Hypothalamus (tissue), 51 donors: Measurements from ENCODE around the gene GET4.
"Not testable (repeated sequence)": the region's sequence is repeated elsewhere in the genome, so short reads cannot be mapped to it uniquely, and the experiment has no call there.

Experiments used
- DNase-seq, 51 donors: peaks; one replicate each; lab custom pipeline; 2025; lab: John Stamatoyannopoulos, UW

The GET4 gene

DNA sequence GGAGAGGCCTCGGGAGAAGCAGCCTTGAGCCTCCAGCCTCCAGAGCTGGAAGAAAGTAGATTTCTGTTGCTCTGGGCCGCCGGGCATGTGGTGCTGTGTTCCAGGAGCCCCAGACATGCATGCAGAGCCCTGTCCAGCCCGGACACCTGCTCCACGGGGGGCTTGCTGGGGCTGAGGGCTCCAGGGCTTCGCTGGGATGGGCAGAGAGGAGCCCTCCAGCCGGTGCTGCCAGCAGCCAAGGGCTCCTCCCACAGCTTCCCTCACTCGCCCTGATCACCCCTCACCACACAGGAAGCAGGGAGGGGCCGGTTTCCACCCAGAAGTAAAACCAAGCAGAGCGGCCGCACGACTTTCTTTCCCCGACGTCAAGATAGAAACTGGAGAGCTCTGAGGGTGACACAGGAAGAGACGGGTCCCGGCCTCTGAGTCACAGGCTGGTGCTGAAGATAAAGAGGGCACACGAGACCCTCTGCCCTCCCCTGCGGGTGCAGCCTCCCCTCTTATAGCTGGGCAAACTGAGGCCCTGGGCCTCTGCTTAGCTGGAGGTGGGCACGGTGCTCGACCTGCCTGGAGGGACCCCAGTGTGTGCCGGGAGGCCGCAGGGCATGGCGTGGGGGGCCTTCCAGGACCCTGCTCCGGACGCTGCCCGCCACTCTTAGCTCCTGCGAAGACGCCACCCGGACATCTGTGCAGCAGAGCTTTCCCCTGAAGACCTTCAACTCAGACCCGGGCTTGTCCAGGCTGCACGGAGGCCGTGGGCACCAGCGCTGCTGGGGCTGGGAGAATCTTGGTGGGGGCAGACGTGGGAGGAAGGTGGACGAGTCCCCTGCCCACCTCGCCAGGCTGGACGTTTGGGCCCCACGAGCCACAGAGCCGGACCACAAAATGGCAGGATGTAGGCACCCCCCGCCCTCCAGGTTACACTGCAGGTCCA lies 47.0 kb downstream of the GET4 start:
- DNase-seq = peak in 8 of 51 donors; percentile 17 to 47 (median 30)

DNA sequence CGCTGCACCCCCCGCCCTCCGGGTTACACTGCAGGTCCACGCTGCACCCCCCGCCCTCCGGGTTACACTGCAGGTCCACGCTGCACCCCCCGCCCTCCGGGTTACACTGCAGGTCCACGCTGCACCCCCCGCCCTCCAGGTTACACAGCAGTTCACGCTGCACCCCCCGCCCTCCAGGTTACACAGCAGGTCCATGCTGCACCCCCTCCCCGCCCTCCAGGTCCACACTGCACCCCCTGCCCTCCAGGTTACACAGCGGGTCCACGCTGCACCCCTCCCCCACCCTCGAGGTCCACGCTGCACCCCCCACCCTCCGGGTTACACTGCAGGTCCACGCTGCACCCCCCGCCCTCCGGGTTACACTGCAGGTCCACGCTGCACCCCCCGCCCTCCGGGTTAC lies 47.7 kb downstream of the GET4 start:
- DNase-seq = not testable (repeated sequence)

DNA sequence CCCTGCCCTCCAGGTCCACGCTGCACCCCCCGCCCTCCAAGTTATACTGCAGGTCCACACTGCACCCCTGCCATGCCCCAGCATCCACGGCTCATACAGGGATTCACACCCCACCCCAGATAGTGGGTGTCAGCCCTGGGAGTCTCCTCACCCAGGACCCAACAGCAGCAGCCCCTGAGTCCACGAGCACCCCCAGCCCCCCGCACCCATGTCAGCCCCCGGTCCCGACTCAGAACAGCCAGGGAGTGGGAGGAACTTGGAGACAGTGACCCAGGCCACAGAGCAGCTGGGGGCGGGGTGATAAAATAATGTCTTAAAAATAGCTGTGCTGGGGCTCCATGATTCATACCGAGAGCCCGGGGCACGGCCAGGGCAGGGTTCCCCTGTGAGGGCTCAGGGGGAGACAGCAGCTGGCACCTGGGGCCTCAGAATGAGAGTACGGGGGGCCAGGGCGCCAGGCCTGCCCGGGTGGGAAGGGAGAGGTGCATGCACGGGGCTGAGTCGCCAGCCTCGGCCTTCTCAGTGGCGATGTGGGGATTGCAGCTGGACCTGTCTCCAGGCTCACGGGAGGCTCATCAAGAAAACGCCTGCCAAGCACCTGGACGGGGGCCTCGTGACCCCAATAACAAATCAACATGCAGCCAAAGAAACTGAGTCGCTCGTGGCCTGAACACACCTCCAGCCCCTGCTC lies 48.3 kb downstream of the GET4 start:
- no peak for DNase-seq

DNA sequence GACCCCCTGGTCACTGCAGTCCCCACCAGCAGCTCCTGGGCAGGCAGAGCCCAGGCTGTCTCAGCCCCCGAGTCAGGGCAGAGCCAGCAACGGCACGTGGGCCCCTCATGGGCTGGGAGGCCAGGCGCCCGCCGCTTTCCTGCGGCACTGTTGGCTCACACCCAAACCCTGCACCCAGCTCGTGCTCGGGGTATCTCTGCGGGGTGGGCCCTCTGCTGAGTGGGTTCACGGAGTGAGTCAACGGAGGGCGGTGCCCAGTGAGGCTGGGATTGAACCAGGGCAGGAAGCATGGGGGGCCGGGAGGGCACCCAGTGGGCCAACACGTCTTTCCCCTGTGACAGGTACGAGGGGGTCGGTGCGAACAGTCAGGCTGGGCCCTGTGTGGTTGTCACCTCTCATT lies 49.2 kb downstream of the GET4 start:
- peak in 8 of 51 donors; percentile 24 to 59 (median 44) for DNase-seq

DNA sequence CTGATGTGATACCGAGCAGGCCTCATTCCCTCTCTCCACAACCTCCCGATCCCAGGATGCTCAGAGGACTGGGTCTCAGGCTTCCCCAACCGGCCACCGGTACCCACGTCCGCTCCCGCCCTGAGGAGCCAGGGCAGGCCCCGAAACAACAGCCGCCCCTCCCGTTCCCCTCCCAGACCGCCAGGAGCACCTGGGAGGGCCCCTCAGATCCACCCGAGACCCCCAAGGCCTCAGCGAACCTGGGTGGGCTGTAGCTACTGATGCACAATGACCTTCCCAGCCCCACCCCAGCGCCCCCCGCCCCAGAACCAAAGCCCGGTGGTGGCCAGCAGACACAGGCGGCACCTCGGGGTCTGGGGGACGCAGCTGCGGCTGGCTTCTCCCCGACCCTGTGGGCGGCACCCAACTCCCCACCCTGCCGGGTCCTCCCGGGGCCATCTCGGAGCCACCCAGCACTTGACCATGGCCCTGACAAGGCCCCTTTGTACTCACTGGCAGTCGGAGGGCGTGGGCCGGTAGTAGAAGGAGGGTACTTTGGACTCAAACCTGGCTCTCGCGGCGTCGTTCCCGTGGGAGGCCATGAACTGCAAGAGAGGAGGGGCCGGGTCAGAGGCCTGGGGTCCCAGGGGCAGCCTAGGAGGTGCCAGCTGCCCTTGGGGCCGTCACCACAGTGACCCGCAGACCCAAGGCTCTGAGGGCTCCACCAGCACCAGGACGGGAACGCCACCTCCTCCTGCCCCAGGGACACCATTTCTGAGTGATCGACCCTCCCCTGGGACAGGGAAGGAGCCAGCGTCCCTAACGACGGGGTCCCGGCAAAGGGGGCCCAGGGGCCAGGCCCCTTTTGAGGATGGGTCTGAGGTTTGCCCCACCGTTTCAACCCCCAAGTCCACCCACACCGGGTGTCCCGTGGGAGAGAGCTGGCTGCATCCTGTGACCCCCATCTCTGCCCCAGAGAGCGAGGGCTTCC lies 50.0 kb downstream of the GET4 start:
- peak in 29 of 51 donors; percentile 13 to 79 (median 55) for DNase-seq

DNA sequence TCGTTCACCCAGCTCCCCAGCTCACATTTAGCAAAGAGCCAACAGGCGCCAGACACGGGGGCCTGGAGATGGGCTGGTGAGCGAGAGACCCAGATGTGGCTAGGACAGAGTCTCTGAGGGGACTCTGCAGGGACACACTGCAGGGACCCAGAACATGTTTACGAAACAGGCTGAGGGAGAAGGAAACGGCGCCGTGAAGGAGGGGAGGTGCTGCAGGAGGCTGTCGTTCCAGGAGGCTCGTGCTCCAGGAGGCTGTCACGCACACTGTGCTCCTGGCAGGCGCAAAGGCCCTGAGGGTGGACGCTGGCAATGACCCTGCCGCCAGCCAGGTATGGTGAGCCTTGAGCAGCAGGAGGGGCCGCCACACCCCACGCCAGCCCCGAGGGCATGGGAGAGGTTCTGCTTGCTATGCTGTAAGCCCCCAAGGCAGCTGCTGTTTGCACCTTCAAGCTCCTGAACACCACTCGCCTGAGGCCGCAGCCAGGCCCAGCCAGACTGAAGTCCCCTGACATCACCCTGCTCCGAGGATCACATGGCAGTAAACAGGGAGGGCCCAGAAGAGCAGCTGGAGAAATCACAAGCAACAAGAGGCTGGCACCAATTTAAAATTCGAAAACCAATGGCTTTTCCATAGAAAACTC lies 50.8 kb downstream of the GET4 start:
- DNase-seq = peak in 36 of 51 donors; percentile 13 to 83 (median 54)

DNA sequence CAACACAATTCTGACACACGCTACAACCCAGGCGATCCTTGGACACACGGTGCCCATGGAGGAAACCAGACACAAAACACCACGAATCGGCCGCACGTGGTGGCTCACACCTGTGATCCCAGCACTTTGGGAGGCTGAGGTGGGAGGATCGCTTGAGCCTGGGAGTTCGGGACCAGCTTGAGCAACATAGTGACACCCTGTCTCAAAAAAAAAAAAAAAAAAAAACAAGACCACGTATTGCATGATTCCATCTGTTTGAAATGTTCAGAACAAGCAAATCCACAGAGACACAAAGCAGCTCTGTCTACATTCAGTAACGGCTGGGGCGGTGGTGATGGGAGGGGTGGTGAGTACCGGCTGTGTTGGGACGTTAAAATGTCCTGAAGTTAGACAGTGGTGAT lies 53.0 kb downstream of the GET4 start:
- peak in 21 of 51 donors; percentile 16 to 73 (median 44) for DNase-seq

DNA sequence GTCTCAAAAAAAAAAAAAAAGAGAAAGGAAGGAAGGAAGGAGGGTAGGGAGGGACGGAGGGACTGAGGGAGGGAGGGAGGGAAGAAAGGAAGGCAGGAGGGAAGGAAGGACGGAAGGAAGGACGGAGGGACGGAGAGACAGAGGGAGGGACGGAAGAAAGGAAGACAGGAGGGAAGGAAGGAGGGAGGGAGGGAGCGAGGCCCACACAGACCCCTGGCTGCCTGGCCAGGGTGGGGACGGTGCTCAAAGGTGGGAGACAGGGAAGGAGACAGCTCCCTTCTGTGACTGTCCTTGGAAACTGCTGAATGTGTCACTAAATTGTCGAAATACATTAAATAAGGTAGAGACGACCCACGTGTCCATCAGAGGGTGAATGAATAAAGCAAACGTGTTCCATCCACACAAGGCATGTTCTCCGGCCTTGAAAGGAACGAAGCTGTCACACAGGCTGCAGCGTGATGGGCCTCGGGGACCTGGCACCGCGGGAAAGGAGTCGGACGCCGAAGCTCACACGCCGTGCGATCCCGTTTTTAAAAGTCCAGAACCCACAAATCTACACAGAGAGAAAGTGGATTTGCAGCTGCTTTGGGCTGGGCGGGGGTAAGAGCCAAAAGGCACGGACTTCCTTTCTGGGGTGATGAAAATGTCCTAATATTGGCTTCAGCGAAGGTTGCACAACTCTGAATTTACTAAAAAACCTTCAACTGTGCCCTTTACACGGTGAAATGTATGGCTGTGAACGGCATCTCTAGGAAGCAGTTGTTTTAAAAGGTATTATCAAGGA lies 54.8 kb downstream of the GET4 start:
- DNase-seq = no peak

DNA sequence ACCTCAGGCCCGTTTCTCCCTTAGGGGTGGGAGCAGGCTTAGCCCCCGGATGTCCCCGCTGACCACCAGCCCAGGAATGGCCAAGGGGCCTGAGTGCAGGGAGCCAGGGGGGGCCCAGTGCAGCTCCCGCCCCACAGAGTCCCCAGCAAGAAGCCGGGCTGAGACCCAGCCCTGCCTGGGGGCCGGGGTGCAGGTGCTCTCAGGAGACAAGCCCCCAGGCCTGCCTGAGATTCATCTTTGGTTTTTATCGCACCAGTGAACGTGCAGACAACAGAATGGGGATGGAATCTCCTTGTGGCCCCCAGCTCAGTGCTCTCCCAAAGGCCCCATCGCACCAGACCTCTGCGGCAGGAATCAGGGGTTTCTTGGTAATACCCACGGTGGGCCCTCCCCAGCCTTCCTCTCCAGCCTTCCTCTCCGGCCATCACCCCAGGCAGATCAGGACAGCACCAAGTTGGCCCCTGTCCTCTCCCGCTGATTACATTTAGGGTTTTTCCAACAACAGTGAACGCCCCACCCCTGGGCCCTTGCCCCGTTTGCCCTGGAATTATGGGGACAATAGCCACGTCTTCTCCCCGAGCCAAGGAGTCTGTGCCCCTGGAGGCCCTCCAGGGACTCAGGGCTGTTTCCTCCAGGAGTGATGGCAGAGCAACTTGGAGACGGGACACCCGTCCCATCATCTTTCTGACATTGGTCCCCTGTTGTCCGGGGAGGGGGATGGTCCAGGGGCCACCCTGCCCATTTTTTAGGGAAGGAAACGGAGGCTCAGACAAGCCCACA lies 55.7 kb downstream of the GET4 start:
- no peak for DNase-seq

DNA sequence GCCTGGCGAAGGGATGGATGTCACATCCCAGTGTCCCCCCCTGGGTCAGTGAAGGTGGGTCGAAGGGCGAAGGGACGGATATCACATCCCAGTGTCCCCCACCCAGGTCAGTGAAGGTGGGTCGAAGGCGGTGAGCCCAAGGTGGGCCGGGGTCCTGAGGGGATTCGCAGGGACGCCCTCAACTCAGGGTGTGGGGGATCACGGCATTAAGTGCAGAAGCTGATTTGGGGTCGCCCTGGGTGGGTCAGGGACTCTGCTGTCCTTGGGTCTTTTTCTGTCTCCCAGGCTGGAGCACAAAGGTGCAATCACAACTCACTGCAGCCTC lies 56.3 kb downstream of the GET4 start:
- no peak for DNase-seq

DNA sequence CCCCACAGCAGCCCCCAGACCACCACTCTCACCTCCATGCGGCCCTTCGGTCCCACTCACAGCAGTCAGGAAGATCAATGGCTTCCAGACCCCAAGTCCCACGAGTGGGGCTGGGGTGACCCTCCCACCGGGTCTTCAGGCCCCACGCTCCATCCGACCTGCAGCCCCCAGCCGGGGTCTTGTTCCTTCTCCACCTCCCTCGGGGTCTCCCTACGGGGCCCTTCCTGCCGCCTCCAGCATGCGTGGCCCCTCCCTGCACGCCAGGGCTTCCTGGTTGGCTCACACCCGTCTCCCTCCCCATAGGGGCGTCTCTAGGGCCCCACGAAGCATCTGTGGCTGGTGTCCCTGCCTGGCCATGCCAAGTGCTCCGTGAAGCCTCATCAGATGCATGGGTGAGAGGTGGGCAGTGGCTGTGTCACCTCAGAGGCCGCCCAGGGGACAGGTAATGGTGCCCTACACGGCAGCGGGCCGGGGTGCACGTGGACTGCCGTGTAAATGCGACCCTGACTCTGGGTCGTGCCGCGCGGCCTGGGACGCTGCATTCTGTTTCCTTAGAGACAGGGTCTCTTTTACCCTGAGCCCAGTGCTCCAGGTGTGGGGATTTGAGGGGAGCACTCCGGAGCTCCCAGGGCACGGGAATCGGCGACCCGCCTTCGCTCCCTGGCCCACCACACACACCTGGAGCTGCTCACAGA lies 58.3 kb downstream of the GET4 start:
- no peak for DNase-seq

DNA sequence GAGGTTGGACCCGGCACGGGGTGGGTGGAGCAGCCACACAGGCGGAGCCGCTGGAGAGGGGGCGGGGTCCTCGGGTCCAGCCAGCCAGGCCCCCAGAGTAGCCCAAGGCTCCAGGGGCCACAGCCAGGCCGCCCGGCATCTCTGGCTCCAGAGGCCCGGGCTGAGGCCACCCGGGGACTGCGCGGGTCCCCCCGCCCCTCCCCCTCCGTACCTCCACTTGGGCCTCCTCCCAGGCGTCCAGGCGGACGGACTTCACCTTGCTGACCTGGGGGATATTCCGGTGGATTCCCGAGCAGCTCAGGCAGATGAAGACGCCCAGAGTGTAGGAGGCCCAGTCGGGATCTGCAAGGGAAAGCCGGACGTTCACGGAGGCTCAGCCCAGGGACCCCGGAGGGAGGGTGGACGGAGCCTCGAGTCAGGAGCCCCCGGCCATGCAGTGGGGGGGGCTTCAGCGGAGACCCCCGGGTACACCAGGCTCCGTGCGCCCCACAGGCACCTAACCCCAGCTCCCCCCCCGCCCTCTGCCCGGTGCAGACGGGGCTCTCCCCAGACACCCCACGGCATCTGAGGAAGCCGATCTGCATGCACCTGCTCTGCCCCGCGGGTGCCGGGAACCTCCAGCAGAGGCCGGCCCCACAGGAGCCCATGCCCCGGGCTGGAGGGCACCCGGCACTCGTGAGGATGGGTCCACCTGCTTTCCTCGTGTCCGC lies 59.0 kb downstream of the GET4 start:
- DNase-seq = no peak

DNA sequence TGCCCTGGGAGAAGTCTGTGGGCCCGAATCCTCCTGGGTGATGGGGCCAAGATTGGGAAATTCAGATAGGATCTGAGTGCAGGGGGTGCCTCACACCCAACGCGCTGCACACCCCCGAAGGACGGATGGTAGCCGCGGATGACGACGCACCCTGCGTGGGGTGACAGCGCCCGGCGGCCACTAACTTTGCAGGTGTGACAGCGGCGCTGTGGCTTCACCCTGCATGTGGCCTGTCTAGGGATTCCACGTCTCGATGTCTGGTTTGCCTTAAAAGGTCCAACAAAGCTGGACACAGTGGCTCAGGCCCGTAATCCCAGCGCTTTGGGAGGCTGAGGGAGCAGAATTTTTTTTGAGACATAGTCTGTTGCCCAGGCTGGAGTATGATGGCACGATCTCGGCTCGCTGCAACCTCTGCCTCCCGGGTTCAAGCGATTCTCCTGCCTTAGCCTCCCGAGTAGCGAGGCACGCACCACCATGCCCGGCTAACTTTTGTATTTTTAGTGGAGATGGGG lies 59.6 kb downstream of the GET4 start:
- no peak for DNase-seq

DNA sequence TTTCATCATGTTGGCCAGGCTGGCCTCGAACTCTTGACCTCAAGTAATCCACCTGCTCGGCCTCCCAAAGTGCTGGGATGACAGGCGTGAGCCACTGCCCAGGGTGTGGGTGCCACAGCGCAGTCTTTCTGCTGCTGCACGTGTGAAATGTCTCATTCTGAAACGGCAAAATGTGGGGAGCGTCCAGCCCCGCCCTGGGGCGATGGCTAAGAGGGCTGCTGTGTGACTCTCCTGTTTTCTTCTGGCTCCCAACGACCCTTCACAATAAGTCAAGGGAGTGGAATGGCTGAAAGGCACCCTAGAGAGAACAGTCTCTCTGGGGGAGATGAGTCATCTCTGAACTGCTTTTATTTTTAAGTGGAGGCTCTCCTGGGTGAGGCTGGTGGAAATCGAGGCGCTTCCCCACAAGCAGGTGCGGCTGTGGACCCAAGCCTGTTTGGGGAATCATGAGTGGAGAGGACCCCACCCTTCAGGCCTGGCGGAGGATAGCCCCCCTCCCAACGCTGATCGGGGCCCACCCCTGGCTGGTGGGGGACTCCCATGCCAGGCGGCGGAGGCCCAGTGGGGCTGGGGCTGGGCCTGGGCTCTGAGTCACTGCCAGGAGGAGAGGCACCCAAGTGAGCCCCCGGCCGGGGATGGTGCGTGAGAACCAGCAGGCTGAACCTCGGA lies 60.2 kb downstream of the GET4 start:
- DNase-seq = no peak

DNA sequence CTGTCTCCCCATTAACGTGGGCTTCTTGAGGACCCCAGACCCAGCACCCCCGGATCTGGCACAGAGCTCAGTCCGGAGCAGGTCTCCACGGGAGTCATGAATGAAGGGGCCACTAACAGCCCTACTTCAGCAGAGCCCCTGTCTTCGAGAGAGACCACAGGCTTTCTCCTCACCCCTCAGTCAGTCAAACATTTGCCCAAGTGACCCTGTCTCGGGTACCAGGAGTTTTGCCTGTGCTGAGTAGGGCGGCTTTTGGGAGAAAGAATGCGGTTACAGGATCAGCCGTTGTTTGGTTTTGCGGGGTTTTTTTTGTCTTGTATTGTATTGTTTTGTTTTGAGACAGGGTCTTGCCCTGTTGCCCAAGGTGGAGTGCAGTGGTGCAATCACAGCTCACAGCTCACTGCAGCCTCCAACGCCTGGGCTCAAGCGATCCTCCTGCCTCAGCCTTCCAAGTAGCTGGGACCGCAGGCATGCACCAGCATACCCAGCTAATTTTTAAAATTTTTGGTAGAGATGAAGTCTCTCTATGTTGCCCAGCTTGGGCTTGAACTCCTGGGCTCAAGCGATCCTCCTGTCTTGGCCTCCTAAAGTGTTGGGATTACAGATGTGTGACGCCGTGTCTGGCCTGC lies 61.6 kb downstream of the GET4 start:
- DNase-seq = no peak

DNA sequence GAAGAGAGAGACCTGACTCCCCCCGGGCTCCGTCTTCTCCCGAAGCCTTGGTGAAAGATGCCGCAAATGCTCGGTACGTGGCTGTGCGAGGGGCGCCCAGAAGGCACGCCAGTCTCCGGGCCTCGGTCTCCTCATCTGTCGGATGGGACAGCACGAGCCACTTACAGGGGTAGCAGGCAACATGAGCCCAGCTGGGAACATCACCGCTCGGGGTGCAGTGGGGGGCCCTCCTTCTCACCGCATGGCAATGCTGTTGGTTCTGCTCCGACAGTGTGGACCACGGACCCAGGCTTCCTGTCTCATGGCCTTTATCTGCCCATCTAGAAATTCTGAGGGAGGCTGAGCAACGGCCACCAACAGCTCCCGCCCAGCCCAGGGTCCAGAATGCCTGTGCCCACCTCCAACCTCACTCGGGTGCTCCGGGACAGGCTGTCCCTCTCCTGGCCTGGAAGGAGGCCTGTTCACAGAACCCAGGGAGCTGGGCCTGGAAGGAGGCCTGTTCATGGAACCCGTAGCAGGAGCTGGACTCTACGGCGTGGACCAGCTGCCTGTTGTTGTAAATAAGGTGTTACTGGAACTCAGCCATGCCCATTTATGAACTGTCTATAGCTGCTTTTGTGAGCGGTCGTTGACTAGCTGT lies 62.3 kb downstream of the GET4 start:
- DNase-seq = no peak
